IPS DF 6.9 (cell line): ENCODE measurements around the gene LRP1.

ENCODE experiments used
- DNase-seq: peaks from one replicate; pipeline ENCODE4 v3.0.0-alpha.2; 2013; ENCODE audit warnings: low read depth, low spot score
- H3K27ac ChIP-seq: one replicate; pipeline ENCODE4 v1.5.1; 2013; ENCODE audit warnings: low read length, control low read depth
- H3K27me3 ChIP-seq: 2 replicates; pipeline ENCODE4 v1.6.1; 2013; ENCODE audit warnings: mild to moderate bottlenecking, low read length; ENCODE audit not compliant: control insufficient read depth, insufficient read depth
- H3K36me3 ChIP-seq: 2 replicates; pipeline ENCODE4 v1.6.1; 2013; ENCODE audit warnings: low read length; ENCODE audit not compliant: control insufficient read depth, insufficient read depth
- H3K4me1 ChIP-seq: 2 replicates; pipeline ENCODE4 v1.6.1; 2013; ENCODE audit warnings: low read length; ENCODE audit not compliant: control insufficient read depth, insufficient read depth
- H3K4me3 ChIP-seq: 2 replicates; pipeline ENCODE4 v1.5.1; 2013; ENCODE audit warnings: mild to moderate bottlenecking, low read length
- H3K9me3 ChIP-seq: 2 replicates; pipeline ENCODE4 v1.6.1; 2013; ENCODE audit warnings: low read length, inconsistent platforms; ENCODE audit not compliant: control insufficient read depth, insufficient read depth
- WGBS: extraction: QIAGEN DNeasy Blood & Tissue Kit; methylation state at CpG from one replicate; pipeline ENCODE4 v1.1.7; 2013; ENCODE audit warnings: mixed read lengths, missing lambda C conversion rate; ENCODE audit not compliant: insufficient read length, insufficient coverage; 5-methylcytosine and 5-hydroxymethylcytosine counted together

The LRP1 gene

DNA sequence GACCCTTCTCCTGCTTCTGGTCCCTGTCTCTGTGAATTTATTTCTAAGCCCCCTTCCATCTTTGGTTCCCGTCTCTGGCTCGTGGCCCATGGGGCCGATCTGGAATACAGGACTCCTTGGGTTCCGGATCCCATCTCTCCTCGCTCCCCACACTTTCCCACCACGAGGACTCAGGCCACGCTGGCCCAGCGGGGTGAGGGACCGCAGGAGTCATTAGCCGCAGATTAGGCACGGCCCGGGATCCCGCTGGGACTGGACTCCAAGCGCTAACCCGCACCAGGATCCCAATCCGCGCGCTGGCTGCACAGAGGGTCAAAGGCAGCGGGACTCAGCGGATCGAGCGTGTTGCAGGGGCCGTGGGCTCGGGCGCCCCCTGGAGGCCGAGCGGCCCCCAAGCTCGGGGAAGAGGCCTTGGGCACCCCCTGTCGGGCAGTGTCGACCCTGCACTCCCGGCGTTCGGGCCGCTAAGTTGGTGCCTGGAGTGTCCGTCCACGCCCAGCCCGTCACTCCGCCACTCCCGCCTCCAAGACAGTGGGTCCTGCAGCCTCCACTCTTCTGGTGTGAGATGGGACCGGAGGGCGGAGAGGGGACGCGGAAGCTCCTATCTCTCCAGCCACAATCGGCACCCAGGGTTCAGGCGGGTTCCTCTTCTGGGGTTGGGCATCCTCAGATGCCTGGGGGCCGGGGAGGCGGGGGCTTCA lies 110.7 kb downstream of the LRP1 start:
- Histone ChIP-seq H3K27me3 (peaks cover 57% of the 10 kb centered on the region), H3K4me3 (peak overlapping the region; percentile 27; the same call in 1 of the 2 replicates), H3K27ac (no peak overlapping the region), H3K4me1 (peaks cover 15% of the 10 kb centered on the region), H3K9me3 (no peaks in the 10 kb centered on the region), H3K36me3 (no peaks in the 10 kb centered on the region)
- no peak for DNase-seq
- no CpG with 5 or more reads among the region's 47 CpGs for WGBS

- Histone ChIP-seq H3K27me3 (peaks cover 57% of the 10 kb centered on the region), H3K9me3 (no peaks in the 10 kb centered on the region), H3K4me3 (peak overlapping the region; percentile 5; the same call in 1 of the 2 replicates), H3K4me1 (peaks cover 15% of the 10 kb centered on the region), H3K27ac (no peak overlapping the region), H3K36me3 (no peaks in the 10 kb centered on the region)
- WGBS, result no CpG with 5 or more reads among the region's 14 CpGs
- DNase-seq, result no peak
Measured at GRCh38 chr12:57239587-57240065, 111.3 kb downstream of the LRP1 start.

GRCh38 chr12:57240066-57240921 lies 112.0 kb downstream of the LRP1 start:
- no peak for DNase-seq
- Histone ChIP-seq H3K27me3 (peaks cover 57% of the 10 kb centered on the region), H3K9me3 (no peaks in the 10 kb centered on the region), H3K27ac (no peak overlapping the region), H3K4me1 (peaks cover 14% of the 10 kb centered on the region), H3K4me3 (peak overlapping the region; percentile 5; the same call in 1 of the 2 replicates), H3K36me3 (no peaks in the 10 kb centered on the region)
- no CpG with 5 or more reads among the region's 72 CpGs for WGBS

GRCh38 chr12:57240926-57241401 lies 112.7 kb downstream of the LRP1 start:
- no peak overlapping the region for H3K27ac ChIP-seq
- H3K27me3 ChIP-seq, result peaks cover 53% of the 10 kb centered on the region
- H3K9me3 ChIP-seq, result no peaks in the 10 kb centered on the region
- no peak for DNase-seq
- H3K36me3 ChIP-seq, result no peaks in the 10 kb centered on the region
- peaks cover 14% of the 10 kb centered on the region for H3K4me1 ChIP-seq
- WGBS, result no CpG with 5 or more reads among the region's 19 CpGs
- H3K4me3 ChIP-seq, result no peak overlapping the region

DNA sequence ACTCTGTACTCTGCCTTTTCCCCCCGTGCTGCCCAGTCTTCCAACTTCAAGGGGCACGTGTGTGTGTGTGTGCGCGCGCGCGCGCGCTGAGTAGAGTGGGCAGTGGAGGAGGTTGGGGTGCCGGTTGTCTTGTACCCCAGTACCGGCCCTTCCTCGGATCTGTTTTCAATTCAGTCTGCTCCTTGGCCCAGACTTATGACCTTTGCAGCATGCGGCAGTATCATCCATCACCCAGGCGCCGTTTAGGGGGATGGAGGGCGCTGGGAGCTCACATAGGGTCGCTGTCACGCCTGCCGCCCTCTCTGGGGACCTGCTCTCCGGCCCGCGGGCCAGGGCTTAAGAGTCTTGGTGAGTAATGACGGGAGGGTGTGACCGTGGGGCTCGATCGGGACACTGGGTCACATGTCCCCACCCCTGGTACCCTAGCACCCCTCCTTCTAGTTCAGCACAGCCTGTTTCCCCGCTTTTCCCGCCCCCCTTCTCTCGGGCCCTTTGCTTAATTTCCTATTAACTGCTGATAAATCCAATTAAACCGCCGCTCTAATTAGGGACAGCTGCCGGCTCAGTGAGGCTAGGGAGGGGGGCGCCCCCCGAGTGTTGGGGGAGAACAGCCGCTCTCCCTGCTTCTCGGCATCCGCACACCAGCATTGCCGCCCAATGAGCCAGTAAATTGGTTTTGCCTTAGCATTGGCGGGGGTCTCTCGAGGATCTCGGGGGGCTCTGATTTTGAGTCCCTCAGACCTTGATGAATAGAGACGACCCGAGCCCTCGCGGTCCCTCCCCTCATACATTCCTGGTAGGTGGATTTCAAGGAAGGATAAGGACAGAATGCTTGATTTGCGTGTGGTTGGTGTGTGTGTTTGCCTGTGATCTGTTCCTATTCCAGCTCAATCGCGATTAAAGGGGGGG lies 113.4 kb downstream of the LRP1 start:
- no peaks in the 10 kb centered on the region for H3K9me3 ChIP-seq
- no peaks in the 10 kb centered on the region for H3K36me3 ChIP-seq
- no peak overlapping the region for H3K27ac ChIP-seq
- no peak overlapping the region for H3K4me3 ChIP-seq
- H3K4me1 ChIP-seq, result peaks cover 15% of the 10 kb centered on the region
- DNase-seq, result no peak
- peaks cover 48% of the 10 kb centered on the region for H3K27me3 ChIP-seq
- no CpG with 5 or more reads among the region's 48 CpGs for WGBS

DNA sequence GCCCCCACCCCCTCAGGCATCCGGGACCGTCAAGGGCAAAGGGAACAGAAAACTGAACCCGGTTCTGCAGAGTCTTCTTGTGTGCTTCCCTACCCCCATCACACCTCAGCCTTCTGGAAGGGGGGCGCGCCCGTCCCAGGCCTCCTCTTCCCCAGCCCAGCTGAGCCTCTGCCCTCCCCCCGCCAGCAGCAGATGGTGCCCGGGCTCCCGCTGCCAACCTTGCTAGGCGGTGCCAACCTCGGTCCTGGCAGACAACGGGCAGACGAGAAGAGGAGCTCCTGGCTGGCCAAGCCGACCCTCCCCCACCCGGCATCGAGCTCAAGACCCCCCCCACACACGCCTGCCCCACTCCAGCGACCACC lies 114.0 kb downstream of the LRP1 start:
- no CpG with 5 or more reads among the region's 18 CpGs for WGBS
- Histone ChIP-seq H3K9me3 (no peaks in the 10 kb centered on the region), H3K36me3 (no peaks in the 10 kb centered on the region), H3K27me3 (peaks cover 41% of the 10 kb centered on the region), H3K4me3 (peak overlapping the region; percentile 38; the same call in 1 of the 2 replicates), H3K27ac (no peak overlapping the region), H3K4me1 (peaks cover 16% of the 10 kb centered on the region)
- DNase-seq, result no peak

DNA sequence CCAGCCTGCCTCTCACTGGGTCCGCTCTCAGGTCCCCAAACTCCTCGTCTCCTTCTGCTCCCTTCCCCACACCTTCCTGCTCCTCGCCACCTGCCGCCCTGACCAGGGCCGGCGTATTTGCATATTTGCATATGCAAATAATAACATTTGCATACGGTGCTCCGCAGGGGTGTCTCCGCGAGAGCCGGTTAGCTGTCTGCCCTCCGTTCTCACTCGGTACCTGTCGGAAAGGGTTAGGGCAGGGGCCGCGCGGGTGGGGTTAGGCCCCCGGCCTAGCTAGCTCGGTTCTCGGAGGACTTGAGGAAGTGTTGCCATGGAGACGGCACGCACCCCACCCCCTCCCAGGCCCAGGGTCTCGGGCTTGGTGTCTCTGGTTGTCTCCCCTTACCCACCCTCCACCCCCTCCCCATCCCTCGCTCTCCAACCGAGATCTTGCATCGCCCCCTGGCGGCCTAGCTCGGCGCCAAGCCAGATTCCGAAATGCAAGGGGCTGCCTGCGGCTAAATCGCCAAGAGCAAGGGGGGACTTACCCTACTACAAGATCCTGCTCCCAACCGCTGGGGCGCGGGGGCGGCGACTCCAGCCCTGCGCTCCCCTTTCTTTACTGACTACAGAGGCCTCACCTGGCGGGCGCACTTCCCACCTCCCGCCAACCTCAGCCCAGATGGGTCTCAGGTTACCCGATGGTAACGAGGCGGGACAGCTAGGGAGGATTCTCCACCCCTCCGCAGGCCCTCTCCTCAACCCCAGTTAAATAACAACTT lies 114.6 kb downstream of the LRP1 start:
- Histone ChIP-seq H3K4me3 (peak overlapping the region; percentile 38; the same call in 1 of the 2 replicates), H3K27ac (no peak overlapping the region), H3K4me1 (peaks cover 12% of the 10 kb centered on the region), H3K27me3 (peaks cover 35% of the 10 kb centered on the region), H3K36me3 (no peaks in the 10 kb centered on the region), H3K9me3 (no peaks in the 10 kb centered on the region)
- DNase-seq, result no peak
- no CpG with 5 or more reads among the region's 45 CpGs for WGBS

GRCh38 chr12:57243521-57244311 lies 115.4 kb downstream of the LRP1 start:
- H3K4me3 ChIP-seq, result peak overlapping the region; percentile 38; the same call in 1 of the 2 replicates
- H3K9me3 ChIP-seq, result no peaks in the 10 kb centered on the region
- H3K4me1 ChIP-seq, result peaks cover 13% of the 10 kb centered on the region
- no peak for DNase-seq
- H3K27ac ChIP-seq, result no peak overlapping the region
- peaks cover 32% of the 10 kb centered on the region for H3K27me3 ChIP-seq
- no CpG with 5 or more reads among the region's 41 CpGs for WGBS
- no peaks in the 10 kb centered on the region for H3K36me3 ChIP-seq

DNA sequence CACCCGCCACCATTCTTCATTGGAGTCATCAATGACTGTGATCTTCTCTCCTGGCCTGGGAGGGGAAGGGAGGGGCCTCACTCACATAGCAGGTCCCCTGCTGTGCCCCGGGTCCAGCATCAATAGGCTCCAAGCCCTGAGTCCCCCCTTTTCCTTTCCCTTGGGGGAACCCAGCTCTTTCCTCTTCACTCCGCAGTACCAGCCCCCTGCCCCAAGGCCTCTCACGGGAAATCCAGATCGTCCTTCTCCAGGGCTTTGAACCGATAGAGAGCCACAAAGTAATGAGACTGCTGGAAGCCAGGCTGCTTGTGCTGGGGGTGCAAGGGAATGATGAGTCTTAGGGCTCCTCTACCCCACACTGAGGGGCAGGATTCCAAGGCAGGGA lies 116.0 kb downstream of the LRP1 start:
- H3K4me1 ChIP-seq, result peaks cover 13% of the 10 kb centered on the region
- no peaks in the 10 kb centered on the region for H3K9me3 ChIP-seq
- H3K36me3 ChIP-seq, result no peaks in the 10 kb centered on the region
- DNase-seq, result no peak
- H3K27me3 ChIP-seq, result peaks cover 31% of the 10 kb centered on the region
- no peak overlapping the region for H3K27ac ChIP-seq
- WGBS, result no CpG with 5 or more reads among the region's 6 CpGs
- no peak overlapping the region for H3K4me3 ChIP-seq
